Suprapubic skin (tissue), 4 donors: ENCODE results near the gene PCYT1A. TPM values are rescaled to one million over a fixed set of nuclear protein-coding genes. Genes with fewer than 3 reads are reported as not detected.

ENCODE experiments used
- DNase-seq, 2 donors: peaks; one replicate each; pipeline ENCODE4 v3.0.0-alpha.2; 2019; ENCODE audit warnings: low spot score in 2 of 2
- H3K27ac ChIP-seq: fragments of 200-600 bp; sonication (generic); one replicate; pipeline ENCODE4 v1.5.1; 2019
- H3K27me3 ChIP-seq: fragments of 200-600 bp; sonication (generic); one replicate; pipeline ENCODE4 v1.5.1; 2019
- H3K36me3 ChIP-seq: fragments of 200-600 bp; sonication (generic); one replicate; pipeline ENCODE4 v1.5.1; 2019
- H3K4me1 ChIP-seq: fragments of 200-600 bp; sonication (generic); one replicate; pipeline ENCODE4 v1.5.1; 2019
- H3K4me3 ChIP-seq: fragments of 200-600 bp; sonication (generic); one replicate; pipeline ENCODE4 v1.5.1; 2019; ENCODE audit warnings: mild to moderate bottlenecking
- H3K9me3 ChIP-seq: fragments of 200-600 bp; sonication (generic); one replicate; pipeline ENCODE4 v1.5.1; 2019
- EP300 ChIP-seq: sonication (generic); formaldehyde crosslinking; IDR thresholded peaks from one replicate; pipeline ENCODE4 v1.6.1; 2017; ENCODE audit warnings: antibody characterized with exemption
- POLR2A ChIP-seq, 2 donors: fragments of 450-650 bp; IDR thresholded peaks; one replicate each; pipeline ENCODE4 v1.6.1; 2017; ENCODE audit warnings: antibody characterized with exemption in 2 of 2, mild to moderate bottlenecking in 2 of 2, moderate library complexity in 2 of 2
- POLR2AphosphoS5 ChIP-seq, 3 donors: sonication (generic); formaldehyde crosslinking; IDR thresholded peaks; one replicate each; pipeline ENCODE4 v1.6.1; 2017; ENCODE audit warnings: antibody characterized with exemption in 3 of 3
- WGBS: methylation state at CpG from one replicate; pipeline ENCODE4 v1.1.5; 2018; 5-methylcytosine and 5-hydroxymethylcytosine counted together
- total RNA-seq, 4 donors: library from RNA; depleted of rRNA; stranded (reverse); fragments of >200 nt; gene quantifications; one replicate each; pipeline ENCODE4 v1.1.0, GENCODE V29; 2016
- TF ChIP-seq, protein P1 (sequence below), 2 donors: fragments of 200-600 bp in 1 of 2; fragments of 450-650 bp in 1 of 2; sonication (generic) in 1 of 2; IDR thresholded peaks; one replicate each; pipeline ENCODE4 v1.5.1; 2016 to 2019; ENCODE audit warnings: antibody characterized with exemption in 2 of 2, mild to moderate bottlenecking in 1 of 2, moderate library complexity in 1 of 2

The PCYT1A gene
- total RNA-seq, 4 donors from 2014 or later = 98.2 to 189 (median 141) TPM

- no peak for TF ChIP-seq POLR2A (IDR thresholded peaks at IDR 0.05)
- no peak for TF ChIP-seq POLR2AphosphoS5 (IDR thresholded peaks at IDR 0.05)
- no peak for TF ChIP-seq EP300
- TF ChIP-seq, protein P1, sequence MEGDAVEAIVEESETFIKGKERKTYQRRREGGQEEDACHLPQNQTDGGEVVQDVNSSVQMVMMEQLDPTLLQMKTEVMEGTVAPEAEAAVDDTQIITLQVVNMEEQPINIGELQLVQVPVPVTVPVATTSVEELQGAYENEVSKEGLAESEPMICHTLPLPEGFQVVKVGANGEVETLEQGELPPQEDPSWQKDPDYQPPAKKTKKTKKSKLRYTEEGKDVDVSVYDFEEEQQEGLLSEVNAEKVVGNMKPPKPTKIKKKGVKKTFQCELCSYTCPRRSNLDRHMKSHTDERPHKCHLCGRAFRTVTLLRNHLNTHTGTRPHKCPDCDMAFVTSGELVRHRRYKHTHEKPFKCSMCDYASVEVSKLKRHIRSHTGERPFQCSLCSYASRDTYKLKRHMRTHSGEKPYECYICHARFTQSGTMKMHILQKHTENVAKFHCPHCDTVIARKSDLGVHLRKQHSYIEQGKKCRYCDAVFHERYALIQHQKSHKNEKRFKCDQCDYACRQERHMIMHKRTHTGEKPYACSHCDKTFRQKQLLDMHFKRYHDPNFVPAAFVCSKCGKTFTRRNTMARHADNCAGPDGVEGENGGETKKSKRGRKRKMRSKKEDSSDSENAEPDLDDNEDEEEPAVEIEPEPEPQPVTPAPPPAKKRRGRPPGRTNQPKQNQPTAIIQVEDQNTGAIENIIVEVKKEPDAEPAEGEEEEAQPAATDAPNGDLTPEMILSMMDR (IDR thresholded peaks at IDR 0.05) = no peak
- Histone ChIP-seq H3K9me3 (no peaks in the 10 kb centered on the region), H3K4me3 (no peak overlapping the region), H3K36me3 (no peaks in the 10 kb centered on the region), H3K4me1 (peaks cover 16% of the 10 kb centered on the region), H3K27ac (no peak overlapping the region), H3K27me3 (no peaks in the 10 kb centered on the region)
- no peak for DNase-seq
- WGBS = 94% methylated on average over 2 of the region's 14 CpGs
These were observed 91.8 kb downstream of the PCYT1A start for GRCh38 chr3:196195664-196196265.

GRCh38 chr3:196194542-196194915 is 93.0 kb downstream of the PCYT1A start:
- TF ChIP-seq, protein P1 (IDR thresholded peaks at IDR 0.05) = no peak
- TF ChIP-seq POLR2AphosphoS5 (IDR thresholded peaks at IDR 0.05) (no peak), POLR2A (IDR thresholded peaks at IDR 0.05) (no peak), EP300 (no peak)
- H3K4me1 ChIP-seq = peaks cover 18% of the 10 kb centered on the region
- H3K4me3 ChIP-seq = no peak overlapping the region
- H3K9me3 ChIP-seq = no peaks in the 10 kb centered on the region
- no peak for DNase-seq
- no peaks in the 10 kb centered on the region for H3K36me3 ChIP-seq
- no peaks in the 10 kb centered on the region for H3K27me3 ChIP-seq
- H3K27ac ChIP-seq = no peak overlapping the region
- WGBS = 89% methylated on average over 5 of the region's 5 CpGs

- no peak overlapping the region for H3K27ac ChIP-seq
- no peak for DNase-seq
- WGBS = 100% methylated on average over 1 of the region's 13 CpGs
- H3K4me3 ChIP-seq = no peak overlapping the region
- peaks cover 24% of the 10 kb centered on the region for H3K4me1 ChIP-seq
- H3K9me3 ChIP-seq = no peaks in the 10 kb centered on the region
- H3K27me3 ChIP-seq = no peaks in the 10 kb centered on the region
- H3K36me3 ChIP-seq = no peaks in the 10 kb centered on the region
- TF ChIP-seq, protein P1 (IDR thresholded peaks at IDR 0.05) = no peak
- no peak for TF ChIP-seq EP300
- no peak for TF ChIP-seq POLR2AphosphoS5 (IDR thresholded peaks at IDR 0.05)
These were observed 93.6 kb downstream of the PCYT1A start for GRCh38 chr3:196193736-196194541.

DNA sequence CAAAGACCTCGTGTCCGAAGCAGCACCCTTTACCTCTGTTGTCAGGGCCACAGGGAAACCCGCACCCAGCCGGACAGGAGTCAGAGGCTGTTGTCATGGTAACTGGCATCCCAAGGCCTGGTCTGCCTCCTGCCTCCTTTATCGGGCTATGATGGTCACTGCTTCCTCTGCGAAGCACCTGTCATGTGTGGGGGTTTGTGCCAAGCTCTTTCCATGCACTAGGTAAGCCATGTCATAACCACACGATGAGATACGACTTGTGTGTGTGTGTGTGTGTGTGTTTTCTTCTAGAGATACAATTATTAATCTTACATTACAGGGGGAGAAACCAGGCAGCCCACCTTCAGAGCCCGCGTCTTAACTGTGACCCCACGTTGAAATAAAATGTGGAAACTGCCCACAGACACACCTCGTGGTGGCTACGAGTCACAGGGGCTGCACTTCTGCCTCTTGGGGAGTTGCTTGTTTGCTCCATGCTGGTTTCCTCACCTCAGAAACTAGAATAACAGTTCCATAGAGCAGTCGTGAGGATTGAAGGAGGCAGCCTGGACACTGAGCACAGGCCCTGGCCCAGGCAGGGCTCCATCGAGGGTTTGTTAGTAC is 94.3 kb downstream of the PCYT1A start:
- H3K4me1 ChIP-seq = peaks cover 28% of the 10 kb centered on the region
- TF ChIP-seq POLR2A (IDR thresholded peaks at IDR 0.05) (no peak), POLR2AphosphoS5 (IDR thresholded peaks at IDR 0.05) (no peak), EP300 (no peak)
- TF ChIP-seq, protein P1 (IDR thresholded peaks at IDR 0.05) = no peak
- no peak overlapping the region for H3K4me3 ChIP-seq
- DNase-seq = no peak
- H3K36me3 ChIP-seq = no peaks in the 10 kb centered on the region
- WGBS = 76% methylated on average over 10 of the region's 15 CpGs
- H3K9me3 ChIP-seq = no peaks in the 10 kb centered on the region
- H3K27me3 ChIP-seq = no peaks in the 10 kb centered on the region
- no peak overlapping the region for H3K27ac ChIP-seq

DNA sequence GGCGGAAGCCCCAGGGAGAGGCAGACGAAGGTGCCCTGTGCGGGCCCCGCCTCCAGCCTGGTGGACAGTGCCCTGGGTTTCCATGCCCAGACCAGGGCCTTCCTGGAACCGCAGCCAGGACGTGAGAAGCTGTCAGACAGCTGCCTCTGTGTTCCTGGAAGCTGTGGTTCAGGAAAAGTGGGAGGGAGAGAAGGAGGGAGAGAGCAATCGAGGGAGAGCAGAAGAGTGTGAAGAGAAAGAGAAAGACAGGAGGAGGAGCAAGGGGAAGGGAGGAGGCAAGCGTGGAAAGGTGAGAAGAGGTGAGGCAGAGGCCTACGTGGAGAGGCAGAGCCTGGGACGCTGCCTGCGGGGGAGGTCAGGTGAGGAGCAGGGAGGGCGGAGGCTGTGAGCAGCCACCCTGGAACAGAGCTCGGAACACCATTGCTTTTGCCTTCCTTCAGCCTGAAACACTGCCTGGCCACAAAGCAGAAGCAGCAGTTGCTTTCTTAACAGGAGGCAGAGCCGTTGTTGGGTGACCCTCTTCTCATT is 94.9 kb downstream of the PCYT1A start:
- Histone ChIP-seq H3K4me1 (peaks cover 28% of the 10 kb centered on the region), H3K9me3 (no peaks in the 10 kb centered on the region), H3K27me3 (no peaks in the 10 kb centered on the region), H3K4me3 (no peak overlapping the region), H3K27ac (peak overlapping the region; percentile 61), H3K36me3 (no peaks in the 10 kb centered on the region)
- WGBS = 45% methylated on average over 14 of the region's 14 CpGs
- no peak for DNase-seq
- TF ChIP-seq POLR2A (IDR thresholded peaks at IDR 0.05) (no peak), POLR2AphosphoS5 (IDR thresholded peaks at IDR 0.05) (no peak), EP300 (no peak)
- TF ChIP-seq, protein P1 (IDR thresholded peaks at IDR 0.05) = no peak
